ENCODE results near the gene BTBD18.

DNA sequence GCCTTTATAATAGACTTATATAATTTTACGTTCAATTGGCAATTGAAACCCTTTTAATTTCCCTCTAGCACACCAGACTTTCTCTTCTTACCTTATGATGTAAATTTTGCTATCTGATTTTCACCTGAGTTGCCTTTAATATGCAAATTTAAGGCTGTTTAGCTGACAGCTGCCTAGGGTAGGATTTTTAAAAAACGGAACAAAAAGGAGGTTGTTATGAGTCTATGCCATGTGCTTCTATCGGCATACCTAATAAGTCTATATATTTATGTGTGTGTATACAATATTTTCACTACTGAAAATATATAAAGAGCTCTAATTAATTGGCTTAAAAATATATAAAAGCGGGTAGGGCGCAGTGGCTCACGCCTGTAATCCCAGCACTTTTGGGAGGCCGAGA is 22.1 kb downstream of the BTBD18 start:
- no peak for TF ChIP-seq POLR2AphosphoS5 (IDR thresholded peaks at IDR 0.05)
- TF ChIP-seq, protein P1, sequence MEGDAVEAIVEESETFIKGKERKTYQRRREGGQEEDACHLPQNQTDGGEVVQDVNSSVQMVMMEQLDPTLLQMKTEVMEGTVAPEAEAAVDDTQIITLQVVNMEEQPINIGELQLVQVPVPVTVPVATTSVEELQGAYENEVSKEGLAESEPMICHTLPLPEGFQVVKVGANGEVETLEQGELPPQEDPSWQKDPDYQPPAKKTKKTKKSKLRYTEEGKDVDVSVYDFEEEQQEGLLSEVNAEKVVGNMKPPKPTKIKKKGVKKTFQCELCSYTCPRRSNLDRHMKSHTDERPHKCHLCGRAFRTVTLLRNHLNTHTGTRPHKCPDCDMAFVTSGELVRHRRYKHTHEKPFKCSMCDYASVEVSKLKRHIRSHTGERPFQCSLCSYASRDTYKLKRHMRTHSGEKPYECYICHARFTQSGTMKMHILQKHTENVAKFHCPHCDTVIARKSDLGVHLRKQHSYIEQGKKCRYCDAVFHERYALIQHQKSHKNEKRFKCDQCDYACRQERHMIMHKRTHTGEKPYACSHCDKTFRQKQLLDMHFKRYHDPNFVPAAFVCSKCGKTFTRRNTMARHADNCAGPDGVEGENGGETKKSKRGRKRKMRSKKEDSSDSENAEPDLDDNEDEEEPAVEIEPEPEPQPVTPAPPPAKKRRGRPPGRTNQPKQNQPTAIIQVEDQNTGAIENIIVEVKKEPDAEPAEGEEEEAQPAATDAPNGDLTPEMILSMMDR (IDR thresholded peaks at IDR 0.05), result no peak
- no peak for TF ChIP-seq POLR2A (IDR thresholded peaks at IDR 0.05)
